ENCODE measurements around the gene DNAI1. TPM values are rescaled to one million over a fixed set of nuclear protein-coding genes. Genes with fewer than 3 reads are reported as not detected.

DNAI1 gene
- total RNA-seq, 1 donor from 2014 or later, result not detected

DNA sequence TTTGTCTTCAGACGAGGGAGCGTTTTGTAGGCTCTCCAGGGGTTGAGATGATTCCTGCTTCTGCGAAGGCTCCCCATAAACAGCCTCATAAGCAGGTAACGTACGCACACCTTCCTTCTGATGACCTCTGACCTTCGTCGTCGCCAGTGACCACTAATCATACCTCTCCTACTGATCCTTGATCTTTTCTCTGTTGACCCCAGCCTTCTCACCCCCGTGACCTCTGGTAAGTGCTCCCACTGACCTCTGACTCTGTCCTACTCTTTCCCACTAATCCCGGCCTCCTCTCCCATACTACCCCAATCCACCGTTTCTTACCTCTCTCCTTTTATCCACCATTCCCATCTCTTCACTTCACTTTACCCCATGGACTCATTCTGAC is 345 bp downstream of the DNAI1 start:
- ATAC-seq (ENCODE audit: low read depth), result no peak
- TF ChIP-seq, protein P1, sequence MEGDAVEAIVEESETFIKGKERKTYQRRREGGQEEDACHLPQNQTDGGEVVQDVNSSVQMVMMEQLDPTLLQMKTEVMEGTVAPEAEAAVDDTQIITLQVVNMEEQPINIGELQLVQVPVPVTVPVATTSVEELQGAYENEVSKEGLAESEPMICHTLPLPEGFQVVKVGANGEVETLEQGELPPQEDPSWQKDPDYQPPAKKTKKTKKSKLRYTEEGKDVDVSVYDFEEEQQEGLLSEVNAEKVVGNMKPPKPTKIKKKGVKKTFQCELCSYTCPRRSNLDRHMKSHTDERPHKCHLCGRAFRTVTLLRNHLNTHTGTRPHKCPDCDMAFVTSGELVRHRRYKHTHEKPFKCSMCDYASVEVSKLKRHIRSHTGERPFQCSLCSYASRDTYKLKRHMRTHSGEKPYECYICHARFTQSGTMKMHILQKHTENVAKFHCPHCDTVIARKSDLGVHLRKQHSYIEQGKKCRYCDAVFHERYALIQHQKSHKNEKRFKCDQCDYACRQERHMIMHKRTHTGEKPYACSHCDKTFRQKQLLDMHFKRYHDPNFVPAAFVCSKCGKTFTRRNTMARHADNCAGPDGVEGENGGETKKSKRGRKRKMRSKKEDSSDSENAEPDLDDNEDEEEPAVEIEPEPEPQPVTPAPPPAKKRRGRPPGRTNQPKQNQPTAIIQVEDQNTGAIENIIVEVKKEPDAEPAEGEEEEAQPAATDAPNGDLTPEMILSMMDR (IDR thresholded peaks at IDR 0.05), result no peak
- Mint-ChIP-seq H3K9me3 (no peaks in the 10 kb centered on the region), H3K4me1 (peaks cover 34% of the 10 kb centered on the region), H3K36me3 (ENCODE audit: low read depth) (no peaks in the 10 kb centered on the region), H3K27ac (peak overlapping the region; percentile 43), H3K4me3 (peak overlapping the region; percentile 90), H3K27me3 (peaks cover 12% of the 10 kb centered on the region)
- ChIA-PET CTCF (interaction anchor here (0.6 to 1.1 kb wide), 4 partner anchors 127 to 208 kb away, joined by 3 read pairs; no protein-coding TSS in a partner anchor), POLR2A (interaction anchor here (0.5 to 2.0 kb wide), 8 partner anchors 10 to 977 kb away, joined by 3 to 7 read pairs (median 4); partner anchors contain the start of genes DCTN3, ENHO and RPP25L)
- DNase-seq, result no peak
- intact Hi-C loops (cut with micrococcal nuclease), result loop anchor here (1.0 to 5.0 kb wide), 12 partner anchors 22 to 652 kb away; partner anchors contain the start of genes DNAJB5, KIF24, NUDT2 and RPP25L

DNA sequence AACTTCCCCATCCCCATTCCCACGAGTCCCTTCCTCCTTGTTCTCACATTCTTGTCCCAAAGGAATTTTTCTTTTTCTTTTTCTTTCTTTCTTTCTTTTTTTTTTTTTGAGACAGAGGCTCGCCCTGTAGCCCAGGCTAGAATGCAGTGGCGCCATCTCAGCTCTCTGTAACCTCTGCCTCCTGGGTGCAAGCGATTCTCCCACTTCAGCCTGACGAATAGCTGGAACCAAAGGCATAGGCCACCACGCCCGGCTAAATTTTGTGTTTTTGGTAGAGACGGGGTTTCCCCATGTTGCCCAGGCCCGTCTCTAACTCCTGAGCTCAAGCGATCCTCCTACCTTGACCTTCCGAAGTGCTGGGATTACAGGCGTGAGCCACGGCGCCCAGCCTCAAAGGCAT is 751 bp downstream of the DNAI1 start:
- ChIA-PET CTCF (no interaction called here), POLR2A (interaction anchor here (0.7 to 2.0 kb wide), 2 partner anchors 64 to 161 kb away, joined by 6 to 7 read pairs; partner anchors contain the start of gene ENHO)
- intact Hi-C loops (cut with micrococcal nuclease), result loop anchor here (2.0 to 5.0 kb wide), 3 partner anchors 23 to 528 kb away; partner anchors contain the start of genes DNAJB5 and UBAP1
- Mint-ChIP-seq H3K36me3 (ENCODE audit: low read depth) (no peaks in the 10 kb centered on the region), H3K27me3 (peaks cover 12% of the 10 kb centered on the region), H3K4me1 (peaks cover 34% of the 10 kb centered on the region), H3K27ac (no peak overlapping the region), H3K4me3 (no peak overlapping the region), H3K9me3 (no peaks in the 10 kb centered on the region)
- ATAC-seq (ENCODE audit: low read depth), result no peak
- DNase-seq, result no peak
- TF ChIP-seq, protein P1 (IDR thresholded peaks at IDR 0.05), result no peak

DNA sequence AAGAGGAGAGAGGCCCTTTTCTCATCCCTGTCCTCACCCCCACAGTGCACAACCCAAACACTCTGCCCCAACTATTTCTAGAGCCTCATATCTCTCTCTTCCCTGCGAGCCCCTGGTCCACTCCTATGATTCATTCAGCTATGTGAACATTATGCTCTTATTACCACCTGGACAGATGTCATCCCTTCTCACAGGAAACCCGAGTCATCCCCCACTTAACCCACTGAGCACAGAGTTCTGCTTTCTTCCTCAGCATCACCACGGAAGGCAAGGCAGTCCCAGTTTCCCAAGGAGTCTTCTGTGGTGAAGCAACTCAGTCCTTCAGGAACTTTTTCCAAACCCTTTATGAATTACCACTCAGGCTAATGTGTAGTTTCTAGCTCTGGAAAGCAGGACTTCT is 1.3 kb downstream of the DNAI1 start:
- intact Hi-C loops (cut with micrococcal nuclease), result loop anchor here (2.0 to 5.0 kb wide), 3 partner anchors 23 to 527 kb away; partner anchors contain the start of genes DNAJB5 and UBAP1
- DNase-seq (no peak), ATAC-seq (ENCODE audit: low read depth) (no peak)
- CTCF ChIA-PET, result interaction anchor here (0.5 kb wide), 1 partner anchor 539 kb away, joined by 3 read pairs; no protein-coding TSS in a partner anchor
- TF ChIP-seq, protein P1 (IDR thresholded peaks at IDR 0.05), result no peak
- POLR2A ChIA-PET, result interaction anchor here (0.7 to 2.0 kb wide), 2 partner anchors 64 to 161 kb away, joined by 6 to 7 read pairs; partner anchors contain the start of gene ENHO
- peaks cover 12% of the 10 kb centered on the region for H3K27me3 Mint-ChIP-seq
- no peak overlapping the region for H3K27ac Mint-ChIP-seq
- no peaks in the 10 kb centered on the region for H3K36me3 Mint-ChIP-seq (ENCODE audit: low read depth)
- H3K4me3 Mint-ChIP-seq, result peak overlapping the region; percentile 2
- H3K9me3 Mint-ChIP-seq, result no peaks in the 10 kb centered on the region
- peaks cover 29% of the 10 kb centered on the region for H3K4me1 Mint-ChIP-seq

DNA sequence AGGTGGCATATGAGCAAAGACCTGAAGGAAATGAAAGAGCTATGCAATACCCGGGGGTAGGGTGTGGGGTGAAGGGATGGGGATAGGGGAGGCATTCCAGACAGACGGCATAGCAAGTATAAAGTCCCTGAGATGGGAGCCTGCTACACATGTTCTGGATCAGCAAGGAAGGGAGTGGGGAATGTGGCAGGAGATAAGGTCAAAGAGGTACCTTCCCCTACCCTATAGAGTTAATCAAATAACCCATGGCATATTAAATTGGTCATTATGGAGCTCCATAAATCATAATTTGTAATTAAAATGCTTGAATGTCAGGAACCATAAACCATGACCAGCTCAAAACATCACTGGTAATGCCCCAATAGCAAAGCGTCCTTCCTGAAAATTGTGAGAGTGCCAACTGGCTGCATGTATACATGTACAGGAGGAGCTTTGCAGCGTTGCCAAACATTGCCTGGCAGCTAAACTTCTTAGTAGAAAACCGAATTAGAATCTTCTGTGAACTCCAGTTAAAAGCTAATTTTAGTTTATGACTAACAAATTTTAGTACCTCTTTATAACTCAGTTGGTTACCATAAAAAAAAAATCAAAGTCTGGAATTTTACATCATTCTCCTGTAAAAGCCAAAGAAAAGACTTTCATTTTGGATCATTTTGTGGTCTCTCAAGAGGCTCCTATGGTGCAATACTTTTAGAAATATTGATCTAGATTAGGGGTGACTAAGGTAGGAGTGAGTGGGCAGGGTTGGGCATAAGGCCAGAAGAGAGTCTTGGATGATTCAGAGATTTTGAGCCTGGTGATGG is 4.7 kb downstream of the DNAI1 start:
- no peak for ATAC-seq (ENCODE audit: low read depth)
- Mint-ChIP-seq H3K4me3 (no peak overlapping the region), H3K27ac (no peak overlapping the region), H3K36me3 (ENCODE audit: low read depth) (no peaks in the 10 kb centered on the region), H3K9me3 (no peaks in the 10 kb centered on the region), H3K27me3 (peaks cover 14% of the 10 kb centered on the region), H3K4me1 (peaks cover 10% of the 10 kb centered on the region)
- ChIA-PET CTCF (interaction anchor here (1.0 kb wide), 1 partner anchor 59 kb away, joined by 3 read pairs; no protein-coding TSS in a partner anchor), POLR2A (no interaction called here)
- intact Hi-C loops (cut with micrococcal nuclease), result no loop called here
- no peak for DNase-seq
- TF ChIP-seq, protein P1 (IDR thresholded peaks at IDR 0.05), result no peak

DNA sequence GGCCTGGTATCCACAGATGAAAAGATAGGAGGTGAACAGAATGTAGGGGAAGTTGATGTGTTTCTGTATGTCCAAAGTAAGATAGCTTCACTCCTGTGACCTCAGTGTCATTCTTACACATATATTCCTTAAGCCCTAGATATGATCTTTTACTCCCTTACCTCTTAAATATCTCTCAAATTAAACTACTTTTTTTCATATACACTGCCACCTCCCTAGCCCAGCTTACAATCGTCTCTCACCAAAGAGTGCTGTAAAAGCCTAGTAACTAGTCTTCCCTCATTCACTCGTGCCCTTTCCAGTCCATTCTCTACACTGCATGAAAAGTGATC is 5.3 kb downstream of the DNAI1 start:
- H3K27me3 Mint-ChIP-seq, result peaks cover 15% of the 10 kb centered on the region
- no peaks in the 10 kb centered on the region for H3K36me3 Mint-ChIP-seq (ENCODE audit: low read depth)
- TF ChIP-seq, protein P1 (IDR thresholded peaks at IDR 0.05), result no peak
- ChIA-PET POLR2A (no interaction called here), CTCF (no interaction called here)
- intact Hi-C loops (cut with micrococcal nuclease), result no loop called here
- no peaks in the 10 kb centered on the region for H3K9me3 Mint-ChIP-seq
- DNase-seq (no peak), ATAC-seq (ENCODE audit: low read depth) (no peak)
- H3K4me1 Mint-ChIP-seq, result peaks cover 6% of the 10 kb centered on the region
- no peak overlapping the region for H3K4me3 Mint-ChIP-seq
- H3K27ac Mint-ChIP-seq, result no peak overlapping the region

All from activated B cell treated with CpG ODN at 0.5 μM for 24 hours (primary cell).